Ramos (cell line): Measurements from ENCODE around the gene GJE1.
"Not testable (repeated sequence)": the region's sequence is repeated elsewhere in the genome, so short reads cannot be mapped to it uniquely, and the experiment has no call there.

ENCODE experiments used
- in situ Hi-C: fragments of 300-500 bp; cut with MboI; formaldehyde crosslinking; loops from one replicate; pipeline ENCODE4 v1.14.3; 2022; ENCODE audit warnings: low sequenced_read_pairs; ENCODE audit not compliant: unreplicated experiment

The GJE1 gene, protein sequence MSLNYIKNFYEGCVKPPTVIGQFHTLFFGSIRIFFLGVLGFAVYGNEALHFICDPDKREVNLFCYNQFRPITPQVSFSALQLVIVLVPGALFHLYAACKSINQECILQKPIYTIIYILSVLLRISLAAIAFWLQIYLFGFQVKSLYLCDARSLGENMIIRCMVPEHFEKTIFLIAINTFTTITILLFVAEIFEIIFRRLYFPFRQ

DNA sequence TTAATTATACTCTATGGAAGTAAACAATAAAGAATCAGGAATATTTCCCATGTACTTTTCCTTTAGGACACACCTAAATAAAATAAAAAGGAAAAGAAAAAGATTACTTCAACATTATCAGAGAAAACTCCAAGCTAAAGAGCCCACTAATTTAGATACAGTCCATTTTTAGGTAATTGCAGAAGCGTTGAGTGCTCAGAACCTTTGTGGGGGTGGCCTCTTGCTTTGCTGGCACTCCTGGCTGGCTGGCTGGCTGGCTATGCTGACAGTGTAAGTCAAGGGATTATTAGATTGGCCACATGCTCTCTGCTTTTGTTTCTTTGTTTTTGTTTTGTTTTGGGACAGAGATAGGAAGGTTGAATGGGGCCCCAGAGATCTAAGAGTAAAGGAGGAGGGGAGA is at the start of gene GJE1:
Gene GJE1, plus strand, starts transcription at position 301 of the 400 bp plus-strand sequence. CDS start 234 bp downstream, outside the sequence.
- in situ Hi-C loops, result no loop called here

DNA sequence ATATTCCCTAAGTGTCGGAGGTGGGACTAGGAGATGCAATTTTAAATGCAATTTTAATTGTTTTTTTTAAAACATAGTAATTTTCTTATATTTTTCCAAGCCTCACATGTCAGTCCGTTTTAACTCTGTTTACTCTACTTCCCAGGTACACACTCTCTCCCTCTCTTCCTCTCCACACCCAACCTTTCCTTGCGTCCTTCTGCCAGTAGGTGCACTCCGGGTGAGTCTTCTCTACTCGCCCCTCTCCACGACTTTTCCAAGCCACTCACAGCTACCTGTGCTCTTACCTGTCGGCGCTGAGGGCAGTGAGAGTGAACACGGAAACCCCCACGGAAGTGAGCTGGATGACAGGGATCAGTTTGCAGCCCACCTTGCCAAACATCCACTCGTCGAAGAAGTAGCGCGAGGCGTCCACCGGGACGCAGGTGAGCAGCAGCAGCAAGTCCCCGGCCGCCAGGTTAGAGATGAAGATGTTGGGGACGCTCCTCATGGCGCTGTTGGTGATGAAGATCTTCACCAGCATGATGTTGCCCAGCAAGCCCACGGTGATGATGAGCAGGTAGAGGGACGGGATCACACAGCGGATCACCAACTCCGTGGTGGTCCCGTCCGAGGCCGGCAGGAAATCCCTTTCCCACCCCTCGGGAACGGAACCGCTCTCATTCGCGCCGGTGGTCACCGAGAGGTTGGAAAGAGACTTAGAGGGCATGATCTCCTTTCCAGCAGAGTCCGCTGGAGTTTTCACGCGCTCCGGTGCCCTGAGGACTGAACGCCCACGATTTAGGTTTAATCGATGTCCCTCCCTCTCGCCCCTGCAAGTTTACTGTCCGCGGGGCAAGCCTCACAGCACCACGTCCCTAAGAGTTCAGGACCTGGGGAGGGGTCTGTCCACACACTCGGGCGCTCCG is 44.5 kb upstream of the GJE1 start:
- in situ Hi-C loops, result no loop called here

DNA sequence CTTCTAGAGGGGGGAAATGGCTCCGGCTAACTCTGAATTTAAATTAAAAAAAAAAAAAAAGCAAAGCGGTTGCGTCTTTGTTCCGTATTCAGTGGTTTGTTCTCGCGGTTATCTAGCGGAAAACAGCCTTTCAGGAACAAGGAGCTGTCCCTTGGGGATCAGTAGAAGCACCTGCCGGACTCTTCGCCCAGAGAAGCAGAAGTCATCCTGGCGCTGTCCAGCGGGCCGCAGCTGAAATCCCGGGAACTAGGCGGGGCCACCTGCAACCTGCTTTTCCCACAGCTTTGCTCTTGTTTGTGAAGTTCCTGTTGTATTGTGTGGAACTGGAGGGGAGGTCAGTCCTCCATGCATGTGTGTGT is 43.9 kb upstream of the GJE1 start:
- in situ Hi-C loops, result no loop called here

DNA sequence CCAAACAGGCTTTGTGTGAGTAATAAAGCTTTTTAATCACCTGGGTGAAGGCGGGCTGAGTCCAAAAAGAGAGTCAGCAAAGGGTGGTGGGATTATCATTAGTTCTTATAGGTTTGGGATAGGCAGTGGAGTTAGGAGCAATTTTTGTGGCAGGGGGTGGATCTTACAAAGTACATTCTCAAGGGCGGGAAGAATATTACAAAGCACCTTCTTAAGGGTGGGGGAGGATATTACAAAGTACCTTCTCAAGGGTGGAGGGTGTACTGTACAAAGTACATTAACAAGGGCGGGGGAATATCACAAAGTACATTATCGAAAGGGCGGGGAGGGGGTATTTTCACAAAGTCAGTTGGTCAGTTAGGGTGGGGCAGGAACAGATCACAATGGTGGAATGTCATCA is 27.9 kb upstream of the GJE1 start:
- in situ Hi-C loops, result not testable (repeated sequence)

DNA sequence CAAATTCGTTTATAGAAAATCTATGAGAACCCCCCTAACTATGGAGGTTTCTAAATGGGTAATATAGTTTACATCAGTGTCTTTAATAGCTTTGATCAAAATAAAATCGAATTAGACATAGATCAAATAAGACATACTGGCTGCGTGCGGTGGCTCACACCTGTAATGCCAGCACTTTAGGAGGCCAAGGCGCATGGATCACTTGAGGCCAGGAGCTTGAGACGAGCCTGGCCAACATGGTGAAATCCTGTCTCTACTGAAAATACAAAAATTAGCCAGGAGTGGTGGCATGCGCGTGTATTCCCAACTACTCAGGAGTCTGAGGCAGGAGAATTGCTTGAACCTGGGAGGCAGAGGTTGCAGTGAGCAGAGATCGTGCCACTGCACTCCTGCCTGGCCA is 21.9 kb upstream of the GJE1 start:
- in situ Hi-C loops, result not testable (repeated sequence)

DNA sequence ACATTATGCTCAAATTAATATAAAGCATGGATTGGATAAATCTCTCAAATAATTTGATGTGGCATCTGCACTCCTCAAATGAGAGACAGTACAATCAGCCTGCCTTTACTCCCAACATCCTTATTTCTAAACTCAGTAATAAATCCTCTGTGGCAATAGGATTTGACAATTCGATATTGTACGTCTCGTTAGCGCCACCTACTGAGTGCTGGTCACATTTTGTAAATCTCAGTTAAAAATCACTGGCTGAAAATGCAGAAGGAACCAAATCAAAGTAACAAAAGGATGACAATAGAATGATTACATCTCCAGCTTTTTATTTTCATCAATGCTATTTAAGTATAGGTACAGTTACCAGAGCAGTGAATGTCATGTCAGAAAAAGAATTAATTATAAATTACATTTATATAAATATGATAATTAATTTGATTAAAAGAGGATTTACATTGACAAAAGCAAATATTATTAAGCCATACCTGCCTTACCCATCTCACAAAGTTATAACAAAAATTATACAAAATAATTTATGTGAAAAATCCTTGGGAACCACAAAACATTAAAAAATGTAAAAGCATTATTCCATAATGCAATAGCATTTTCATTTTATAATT is 20.2 kb upstream of the GJE1 start:
- in situ Hi-C loops, result no loop called here

DNA sequence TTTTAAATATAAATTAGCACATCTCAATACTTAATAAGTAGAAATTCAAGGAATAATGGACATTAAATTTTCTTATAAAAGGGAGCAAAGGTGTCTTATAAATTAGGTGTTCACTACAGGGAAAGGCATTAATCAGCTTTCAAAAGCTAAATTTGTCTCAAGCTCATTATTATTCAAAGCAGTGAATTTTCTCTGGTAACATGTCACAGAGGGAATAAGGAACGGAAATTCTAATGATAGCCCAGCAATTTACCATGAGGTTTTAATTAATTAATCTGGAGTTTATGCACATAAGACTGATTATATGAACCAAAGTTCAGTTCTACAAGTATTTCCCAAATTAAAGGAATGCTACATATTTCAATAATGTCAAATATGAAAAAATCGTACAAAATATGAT is 15.4 kb upstream of the GJE1 start:
- in situ Hi-C loops, result no loop called here

DNA sequence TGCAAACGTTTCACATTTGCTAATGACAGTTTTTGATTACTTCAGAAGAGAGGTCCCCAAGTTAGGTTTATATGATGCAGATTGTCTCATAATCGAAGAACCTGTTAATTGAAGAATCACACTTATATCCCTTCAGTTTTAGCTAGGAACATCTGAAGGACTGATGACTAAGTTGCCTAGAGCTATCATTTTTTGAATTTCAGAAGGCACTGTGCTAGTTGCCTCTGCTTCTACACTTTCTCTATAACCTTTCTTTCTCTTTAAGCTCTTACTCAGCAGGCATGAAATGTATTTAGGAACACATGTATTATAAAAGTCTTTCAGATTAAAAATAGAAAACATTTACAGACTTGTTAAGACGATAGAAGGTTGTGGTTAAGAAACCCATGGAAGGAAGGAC is 14.4 kb upstream of the GJE1 start:
- in situ Hi-C loops, result no loop called here

DNA sequence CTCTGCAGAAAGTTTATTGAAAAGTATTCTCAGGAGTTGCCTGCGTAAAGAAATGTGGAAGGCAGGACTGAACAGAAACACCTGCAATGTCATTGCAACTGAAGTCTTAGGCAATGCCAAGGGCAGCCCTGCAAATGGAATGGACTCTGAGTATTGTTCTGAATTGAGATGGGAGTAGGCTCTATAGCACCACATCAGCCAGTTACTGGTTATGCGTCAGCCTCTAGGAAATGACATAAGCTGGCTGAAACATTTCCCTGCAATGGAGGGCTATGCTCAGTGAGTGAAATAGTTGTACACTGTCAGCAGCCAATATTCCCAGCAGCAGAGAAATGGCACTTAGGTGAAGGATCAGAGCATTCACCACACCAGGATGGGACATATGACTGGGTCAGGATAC is 13.8 kb upstream of the GJE1 start:
- in situ Hi-C loops, result no loop called here

DNA sequence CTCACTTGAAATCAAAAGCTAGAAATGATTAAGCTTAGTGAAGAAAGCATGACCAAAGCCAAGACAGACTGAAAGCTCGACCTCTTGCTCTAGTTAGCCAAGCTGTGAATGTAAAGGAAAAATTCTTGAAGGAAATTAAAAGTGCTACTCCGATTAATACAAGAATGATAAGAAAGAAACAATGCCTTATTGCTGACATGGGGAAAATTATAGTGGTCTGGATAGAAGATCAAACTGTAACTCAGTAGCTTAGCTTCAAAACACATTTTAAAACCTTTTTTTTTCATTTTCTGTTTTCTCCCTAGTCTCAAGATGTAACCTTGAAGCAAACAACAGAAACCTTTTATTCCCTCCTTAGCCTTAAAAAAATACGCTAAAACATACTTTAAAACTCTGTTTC is 11.4 kb upstream of the GJE1 start:
- in situ Hi-C loops, result no loop called here

DNA sequence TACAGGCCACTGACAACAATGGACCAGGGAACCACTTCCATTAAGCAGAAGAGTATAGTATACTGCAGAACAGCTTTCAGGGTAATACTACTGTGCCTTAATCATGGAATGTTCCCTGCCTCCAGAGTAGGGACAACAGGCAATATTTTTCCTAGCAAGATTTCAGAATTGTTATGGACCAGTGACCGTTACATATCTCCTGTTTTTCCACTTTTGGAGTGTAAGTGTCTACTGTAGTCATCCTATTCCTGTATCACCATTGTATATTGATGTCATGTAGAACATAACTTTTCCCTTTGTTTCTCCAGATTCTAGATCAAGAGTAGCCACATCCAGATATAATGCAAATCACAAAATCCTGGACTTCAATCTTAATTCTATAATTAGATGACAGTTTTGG is 1.9 kb upstream of the GJE1 start:
- in situ Hi-C loops, result no loop called here

DNA sequence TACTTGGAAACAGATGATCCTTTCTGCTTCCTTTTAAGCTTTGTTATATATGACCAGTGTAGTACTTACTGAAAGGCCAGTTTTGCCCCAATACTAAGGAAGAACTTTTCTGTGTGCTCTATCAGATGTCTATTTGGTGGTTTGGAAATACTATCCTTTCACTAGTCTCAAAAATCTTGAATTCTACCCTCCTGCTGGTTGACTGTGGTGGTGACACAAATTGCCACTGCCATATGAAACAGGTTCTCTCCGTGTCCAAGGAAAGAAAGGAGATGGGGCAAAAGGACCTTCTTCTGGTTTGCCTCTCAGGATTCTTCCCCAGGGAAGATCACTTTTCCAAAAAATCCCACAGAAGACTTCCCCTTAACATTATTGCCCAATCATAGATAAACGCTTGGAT is 6.2 kb downstream of the GJE1 start:
- in situ Hi-C loops, result no loop called here

DNA sequence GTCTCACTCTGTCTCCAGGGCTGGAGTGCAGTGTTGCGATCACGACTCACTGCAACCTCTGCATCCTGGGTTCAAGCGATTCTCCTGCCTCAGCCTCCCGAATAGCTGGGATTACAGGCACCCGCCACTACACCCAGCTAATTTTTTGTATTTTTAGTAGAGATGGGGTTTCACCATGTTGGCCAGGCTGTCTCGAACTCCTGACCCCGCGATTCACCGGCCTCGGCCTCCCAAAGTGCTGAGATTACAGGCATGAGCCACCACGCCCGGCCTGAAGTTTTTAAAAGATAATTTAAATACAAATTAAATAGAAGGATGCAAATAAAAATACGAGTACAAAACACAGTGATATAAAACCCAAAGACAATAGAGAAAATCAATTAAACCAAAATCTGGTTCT is 8.8 kb downstream of the GJE1 start:
- in situ Hi-C loops, result not testable (repeated sequence)

DNA sequence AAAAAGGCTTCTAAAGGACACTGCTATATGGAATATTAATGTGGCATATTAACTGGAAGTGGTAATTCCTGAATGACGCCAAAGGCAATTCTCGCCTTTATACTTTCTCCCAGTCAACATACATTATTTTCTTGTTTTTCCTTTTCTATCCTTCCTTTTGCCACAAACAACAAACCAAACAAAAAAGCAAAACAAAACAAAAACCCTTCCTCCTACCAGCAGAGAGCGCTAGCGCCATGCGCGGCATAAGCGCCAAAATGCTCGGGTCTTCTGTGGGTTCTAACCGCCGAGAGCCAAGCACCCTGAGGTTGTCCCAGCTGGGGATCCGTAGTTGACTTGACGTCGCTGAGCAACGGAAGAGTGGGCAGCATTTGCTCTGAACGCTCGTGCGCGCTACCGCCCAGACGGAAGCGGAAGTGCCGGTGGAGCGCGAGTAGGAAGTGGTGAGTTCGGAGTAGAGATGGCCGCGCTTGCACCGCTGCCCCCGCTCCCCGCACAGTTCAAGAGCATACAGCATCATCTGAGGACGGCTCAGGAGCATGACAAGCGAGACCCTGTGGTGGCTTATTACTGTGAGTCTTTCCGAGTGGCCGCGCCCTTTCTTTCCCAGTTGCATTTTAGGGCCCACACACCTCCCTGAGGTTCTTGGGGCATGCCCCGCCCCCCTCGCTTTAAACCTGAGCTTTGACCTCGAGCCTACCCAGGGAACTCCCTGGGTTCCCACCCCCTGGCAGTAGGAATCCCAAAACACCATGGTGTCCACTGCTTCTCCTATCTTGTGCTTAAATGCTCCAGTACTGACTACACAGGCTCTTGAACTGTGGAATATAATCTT is 14.3 kb downstream of the GJE1 start, which contains the start of the genes NMBR and VTA1:
Gene NMBR, minus strand, starts transcription at position 295 of the 835 bp plus-strand sequence. CDS start 58,464 bp downstream, outside the sequence.
Gene VTA1, plus strand, starts transcription at position 436 of the 835 bp plus-strand sequence. Its CDS starts 25 bp downstream, at position 461.
- in situ Hi-C loops, result no loop called here

DNA sequence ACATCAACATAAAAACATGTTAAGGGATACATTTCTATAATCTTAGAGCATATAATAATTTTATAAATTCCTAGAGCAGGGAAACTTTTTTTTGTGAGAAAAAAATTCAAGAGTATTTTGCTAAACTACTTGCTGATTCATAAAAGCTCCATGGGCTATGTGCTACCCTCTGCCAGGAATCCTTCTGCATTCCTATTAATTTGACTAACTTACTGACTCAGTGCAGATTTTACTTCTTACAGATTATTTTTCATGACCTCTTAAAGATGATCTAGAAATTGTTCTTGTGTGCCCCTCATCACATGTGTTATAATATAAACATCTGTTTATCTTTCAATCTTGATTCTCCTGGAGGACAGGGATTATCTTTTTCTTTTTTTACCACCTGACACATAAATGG is 20.0 kb downstream of the GJE1 start:
- in situ Hi-C loops, result no loop called here

DNA sequence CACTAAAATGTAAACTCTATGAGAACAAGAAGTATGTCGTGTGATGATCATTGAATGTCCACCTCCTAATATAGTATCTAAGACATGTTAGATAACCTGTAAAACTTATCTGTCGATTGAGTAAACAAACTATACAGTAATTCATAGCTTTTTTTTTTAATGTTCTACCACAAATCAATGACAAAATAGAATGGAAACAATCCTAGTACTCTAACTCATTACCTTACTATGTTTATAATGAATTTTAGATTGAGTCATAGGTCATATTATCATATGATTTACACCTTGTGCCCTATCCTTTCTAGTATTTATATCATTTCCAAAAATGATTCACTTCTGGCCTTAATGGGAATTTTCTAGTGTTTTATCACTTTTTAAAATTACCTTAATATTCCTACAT is 20.5 kb downstream of the GJE1 start:
- in situ Hi-C loops, result no loop called here

DNA sequence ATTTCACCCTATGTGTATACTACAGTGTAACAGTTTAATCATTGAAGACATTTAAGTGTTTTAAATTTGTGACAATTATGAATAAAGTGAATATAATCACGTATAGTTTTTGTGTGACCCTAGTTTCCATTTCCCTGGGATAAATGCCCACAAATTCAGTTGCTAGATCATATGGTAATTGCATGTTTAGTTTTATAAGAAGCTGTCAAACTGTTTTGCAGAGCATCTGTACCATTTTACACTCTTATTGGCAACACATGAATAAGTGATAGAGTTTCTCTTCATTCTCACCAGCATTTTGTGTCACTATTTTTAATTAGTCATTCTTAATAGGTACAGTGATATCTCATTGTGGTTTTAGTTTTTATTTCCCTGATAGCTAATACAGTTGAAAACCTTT is 21.6 kb downstream of the GJE1 start:
- in situ Hi-C loops, result no loop called here

DNA sequence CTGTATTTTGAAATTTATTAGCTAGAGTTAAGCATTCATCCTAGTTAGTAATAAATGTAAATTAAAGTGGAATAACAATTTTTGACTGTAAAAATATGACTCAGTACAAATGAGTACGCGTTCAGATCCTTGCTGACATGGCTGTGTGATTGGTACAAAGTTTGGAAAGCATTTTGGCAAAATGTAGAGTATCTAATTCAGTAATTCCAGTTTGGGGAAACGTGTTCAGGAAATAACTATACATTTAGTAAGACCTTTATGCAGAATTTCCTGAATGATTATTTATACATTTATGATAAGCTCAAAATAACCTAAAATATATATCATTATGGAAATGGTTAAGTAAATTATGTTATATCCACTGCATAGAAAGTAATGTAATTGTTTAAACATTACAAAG is 22.4 kb downstream of the GJE1 start:
- in situ Hi-C loops, result no loop called here

DNA sequence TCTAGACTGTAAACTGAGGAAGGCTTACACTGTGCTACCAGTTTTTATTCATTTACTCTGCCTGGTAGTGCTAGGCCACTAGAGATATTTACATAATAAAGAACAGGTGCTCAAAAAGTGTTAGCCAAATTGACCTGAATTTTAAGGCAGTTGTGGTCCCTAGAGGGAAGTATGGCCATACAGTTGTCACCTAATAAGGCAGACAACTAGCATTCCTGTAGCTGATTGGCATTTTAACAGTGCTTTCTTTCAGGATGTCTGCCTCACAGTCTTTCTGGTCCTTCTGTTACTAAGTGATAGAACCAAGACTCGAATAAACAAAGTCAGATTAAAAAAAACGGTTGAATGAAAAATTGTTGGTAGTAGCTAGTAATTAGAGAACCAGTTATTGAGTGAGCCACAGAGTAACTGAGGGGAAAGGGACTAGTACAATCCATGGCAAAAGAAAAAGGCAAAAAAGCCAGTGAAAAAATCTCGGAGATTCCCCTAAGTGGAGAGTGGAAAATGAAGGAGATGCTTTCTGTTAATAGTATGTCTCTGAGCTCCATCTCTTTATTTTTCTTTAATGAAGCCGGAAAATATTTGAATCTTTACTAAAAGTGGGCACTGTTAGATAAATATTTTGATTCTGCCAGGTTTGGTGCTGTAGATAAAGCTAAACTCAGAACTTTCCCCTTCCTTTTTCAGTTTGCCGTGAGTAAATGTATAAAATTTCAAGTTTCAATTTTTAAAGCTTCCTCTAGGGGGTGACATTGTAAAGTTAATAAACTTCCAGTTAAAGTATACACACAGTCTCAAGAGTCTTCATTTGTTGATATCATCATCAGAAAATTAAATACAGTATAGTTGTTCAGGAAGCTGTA is 23.4 kb downstream of the GJE1 start:
- in situ Hi-C loops, result no loop called here

DNA sequence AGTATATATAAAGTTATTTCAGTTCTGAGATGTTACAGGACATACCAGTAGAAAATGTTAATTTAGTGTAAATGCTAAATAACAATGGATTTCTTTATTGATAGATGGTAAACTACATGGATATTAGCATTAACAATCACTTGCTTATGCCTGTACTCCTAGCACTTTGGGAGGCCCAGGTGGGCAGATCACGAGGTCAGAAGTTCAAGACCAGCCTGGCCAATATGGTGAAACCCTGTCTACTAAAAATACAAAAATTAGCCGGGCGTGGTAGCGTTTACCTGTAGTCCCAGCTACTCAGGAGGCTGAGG is 24.0 kb downstream of the GJE1 start:
- in situ Hi-C loops, result not testable (repeated sequence)
